Measurements from ENCODE around the gene ADGRG1. TPM values are rescaled to one million over a fixed set of nuclear protein-coding genes. Genes with fewer than 3 reads are reported as not detected.

The ADGRG1 gene
- total RNA-seq, 2 experiments from 2014 or later: 7.3 to 19.9 TPM

DNA sequence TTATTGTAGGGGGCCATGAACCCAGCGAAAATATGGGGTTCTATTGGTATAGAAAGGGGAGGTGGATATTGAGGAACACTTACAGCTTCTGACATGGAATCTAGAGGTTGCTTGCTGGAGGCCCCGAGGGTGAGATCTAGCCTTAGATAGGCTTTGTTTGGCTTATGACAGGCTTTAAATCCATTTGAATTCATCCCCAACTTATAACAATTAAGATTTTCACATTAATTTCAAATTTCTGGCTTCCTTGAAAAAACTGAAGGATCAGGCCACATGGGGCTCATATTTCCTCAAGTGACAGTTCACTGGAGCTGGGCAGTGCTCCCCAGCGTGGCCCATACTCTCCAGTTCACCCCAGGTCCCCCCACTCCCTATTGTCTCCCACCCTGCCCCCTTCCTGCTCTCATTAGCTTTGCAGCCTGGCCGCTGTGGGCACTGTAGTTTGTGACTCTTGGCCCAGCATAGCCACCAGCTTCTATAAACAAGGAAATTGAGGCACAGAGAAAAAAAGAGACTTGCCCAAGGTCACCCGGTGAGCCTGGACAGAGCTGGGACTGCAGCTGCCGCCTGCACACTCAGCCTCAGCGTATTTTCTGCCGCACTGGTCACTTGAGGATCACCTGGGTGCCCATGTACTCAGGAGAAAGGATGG, 19.8 kb upstream of the ADGRG1 start:
- Mint-ChIP-seq H3K4me1 (peaks cover 79% of the 10 kb centered on the region), H3K27me3 (no peaks in the 10 kb centered on the region), H3K9me3 (ENCODE audit: low read depth) (no peaks in the 10 kb centered on the region), H3K4me3 (no peak overlapping the region), H3K27ac (peak overlapping the region; percentile 97), H3K36me3 (peaks cover 3% of the 10 kb centered on the region)
- peak; percentile 40 for DNase-seq
- ATAC-seq: no peak
- CTCF ChIA-PET: interaction anchor here (1.0 to 11.8 kb wide), 9 partner anchors 13 to 122 kb away, joined by 3 to 230 read pairs (median 6); partner anchors contain the start of genes ADGRG1 and DOK4

DNA sequence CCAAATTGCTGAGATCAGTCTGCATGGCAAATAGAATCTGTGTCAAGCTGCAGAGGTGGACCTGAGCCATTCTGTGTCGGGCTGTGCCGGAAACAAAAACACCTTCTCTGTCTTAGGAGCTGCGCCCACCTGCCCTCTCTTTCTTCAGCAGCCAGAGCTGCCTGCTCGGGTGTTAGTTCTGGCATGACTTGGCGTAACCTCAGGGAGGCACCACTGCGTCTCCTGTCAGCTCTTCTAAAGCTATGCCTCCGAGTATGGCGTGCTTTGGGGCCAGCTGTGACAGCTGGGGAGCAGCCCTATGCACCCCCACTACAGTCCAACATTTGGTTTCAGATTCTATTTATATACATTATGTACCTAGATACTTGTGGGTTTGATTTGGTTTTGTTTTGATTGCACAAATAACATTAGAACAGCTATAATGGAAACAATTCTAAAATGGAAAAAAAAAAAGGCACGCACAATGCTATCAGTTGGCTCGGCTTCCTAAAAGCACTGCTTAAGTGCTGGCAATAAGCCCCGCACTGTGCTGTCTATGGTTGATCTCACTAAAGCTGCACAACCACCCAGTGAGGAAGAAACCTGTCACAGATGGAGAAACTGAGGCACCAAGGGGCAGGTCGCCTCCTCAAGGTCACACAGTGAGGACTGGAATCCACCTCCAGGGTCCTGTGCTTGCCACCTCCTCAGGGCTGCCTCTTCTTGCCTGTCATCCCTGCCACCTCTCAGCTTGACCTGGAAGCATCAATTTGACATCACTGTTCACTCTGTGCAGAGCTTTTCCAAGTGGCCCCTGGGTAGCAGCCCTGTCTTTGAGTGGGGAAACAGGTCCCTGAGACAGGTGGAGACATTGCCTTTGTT, 18.7 kb upstream of the ADGRG1 start:
- H3K4me3 Mint-ChIP-seq: peak overlapping the region; percentile 67
- no peaks in the 10 kb centered on the region for H3K9me3 Mint-ChIP-seq (ENCODE audit: low read depth)
- CTCF ChIA-PET: interaction anchor here (0.5 to 11.8 kb wide), 22 partner anchors 9 to 414 kb away, joined by 3 to 230 read pairs (median 4); partner anchors contain the start of genes ADGRG1 and DOK4
- H3K36me3 Mint-ChIP-seq: peaks cover 3% of the 10 kb centered on the region
- H3K4me1 Mint-ChIP-seq: peaks cover 82% of the 10 kb centered on the region
- H3K27me3 Mint-ChIP-seq: no peaks in the 10 kb centered on the region
- DNase-seq (peak; percentile 95), ATAC-seq (peak; percentile 94)
- peak overlapping the region; percentile 97 for H3K27ac Mint-ChIP-seq

DNA sequence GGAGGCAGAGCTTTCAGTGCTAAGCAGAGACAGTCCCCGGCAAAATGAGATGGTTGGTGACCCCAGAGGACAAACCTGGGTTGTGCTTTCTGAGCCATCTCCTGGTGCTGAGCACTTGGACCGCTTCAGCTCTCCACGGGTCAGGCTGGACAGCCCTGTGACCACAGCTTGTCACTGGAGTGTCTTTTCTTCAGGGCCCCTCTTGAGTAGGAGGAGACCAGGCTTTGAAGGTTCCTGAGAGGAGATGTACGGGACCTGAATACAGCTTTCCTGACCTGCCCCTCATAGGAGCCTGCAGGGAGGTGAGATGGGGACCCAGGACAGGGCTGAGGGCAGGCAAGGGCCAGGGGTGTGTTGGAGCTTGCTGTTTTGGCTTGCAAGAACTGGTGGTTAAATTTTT, 17.8 kb upstream of the ADGRG1 start:
- peaks cover 3% of the 10 kb centered on the region for H3K36me3 Mint-ChIP-seq
- H3K4me3 Mint-ChIP-seq: peak overlapping the region; percentile 67
- DNase-seq (no peak), ATAC-seq (no peak)
- H3K4me1 Mint-ChIP-seq: peaks cover 79% of the 10 kb centered on the region
- peak overlapping the region; percentile 97 for H3K27ac Mint-ChIP-seq
- H3K9me3 Mint-ChIP-seq (ENCODE audit: low read depth): no peaks in the 10 kb centered on the region
- no peaks in the 10 kb centered on the region for H3K27me3 Mint-ChIP-seq
- CTCF ChIA-PET: interaction anchor here (1.0 to 11.8 kb wide), 12 partner anchors 11 to 413 kb away, joined by 3 to 230 read pairs (median 4); partner anchors contain the start of genes ADGRG1 and DOK4

DNA sequence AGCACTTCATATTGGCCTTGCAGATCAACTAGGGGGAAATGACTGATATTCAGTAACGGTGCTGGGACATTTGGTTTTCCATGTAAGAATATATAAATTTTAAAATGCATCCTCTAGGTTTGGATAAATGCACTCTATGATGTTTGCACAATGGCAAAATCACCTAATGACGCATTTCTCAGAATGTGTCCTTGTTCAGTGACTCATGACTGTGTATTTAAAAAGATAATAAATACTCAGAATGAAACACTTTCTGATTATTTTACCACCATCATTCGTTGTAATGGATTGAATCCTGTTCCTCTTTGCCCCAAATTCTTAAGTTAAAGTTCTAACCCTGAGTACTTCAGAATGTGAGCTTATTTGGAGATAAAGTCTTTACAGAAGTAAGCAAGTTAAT, 17.2 kb upstream of the ADGRG1 start:
- Mint-ChIP-seq H3K27me3 (no peaks in the 10 kb centered on the region), H3K27ac (peak overlapping the region; percentile 97), H3K4me3 (no peak overlapping the region), H3K4me1 (peaks cover 81% of the 10 kb centered on the region), H3K36me3 (peaks cover 3% of the 10 kb centered on the region), H3K9me3 (ENCODE audit: low read depth) (no peaks in the 10 kb centered on the region)
- no peak for ATAC-seq
- CTCF ChIA-PET: interaction anchor here (1.1 to 11.8 kb wide), 7 partner anchors 11 to 124 kb away, joined by 4 to 230 read pairs (median 18); no protein-coding TSS in a partner anchor
- DNase-seq: no peak

DNA sequence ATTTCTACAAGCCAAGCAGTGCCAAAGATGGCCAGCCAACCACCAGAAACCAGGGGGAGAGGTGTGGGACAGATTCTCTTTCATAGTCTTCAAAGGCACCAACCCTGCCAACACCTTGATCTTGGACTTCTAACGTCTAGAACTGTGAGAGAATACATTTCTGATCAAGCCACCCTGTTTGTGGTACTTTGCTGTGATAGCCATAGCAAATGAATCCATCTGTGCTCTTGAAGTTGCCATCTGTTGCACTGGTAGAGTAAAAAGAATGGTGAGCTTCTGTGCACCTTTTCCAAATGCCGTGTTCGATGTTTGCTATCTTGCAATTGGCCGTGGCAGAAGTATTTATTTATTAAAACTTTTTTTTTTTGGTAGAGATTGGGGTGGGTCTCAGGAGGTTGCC, 16.7 kb upstream of the ADGRG1 start:
- Mint-ChIP-seq H3K4me1 (peaks cover 78% of the 10 kb centered on the region), H3K27ac (peak overlapping the region; percentile 97), H3K4me3 (no peak overlapping the region), H3K27me3 (no peaks in the 10 kb centered on the region), H3K9me3 (ENCODE audit: low read depth) (no peaks in the 10 kb centered on the region), H3K36me3 (peaks cover 3% of the 10 kb centered on the region)
- DNase-seq: no peak
- no peak for ATAC-seq
- CTCF ChIA-PET: interaction anchor here (4.9 to 11.8 kb wide), 3 partner anchors 16 to 36 kb away, joined by 65 to 230 read pairs (median 137); no protein-coding TSS in a partner anchor

DNA sequence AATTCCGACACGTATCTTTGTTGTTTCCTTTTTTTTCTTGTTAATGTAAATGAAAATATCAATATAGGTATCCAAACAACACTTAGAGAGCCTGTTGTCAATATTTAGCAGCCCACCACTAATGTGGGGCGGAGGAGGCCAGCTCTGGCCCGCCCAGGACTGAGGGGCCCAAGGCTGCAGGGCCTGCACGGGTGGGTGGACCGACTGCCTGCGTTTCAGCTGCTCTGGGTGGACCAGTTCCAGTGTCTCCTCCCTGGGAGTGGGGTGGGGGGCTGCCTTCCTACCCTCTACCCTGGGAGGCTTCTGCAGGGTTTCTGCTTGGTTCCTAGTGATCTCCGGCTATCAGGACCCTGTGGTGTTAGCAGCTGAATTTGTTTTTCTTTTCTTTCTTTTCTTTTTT, 15.9 kb upstream of the ADGRG1 start:
- CTCF ChIA-PET: interaction anchor here (0.7 to 11.8 kb wide), 4 partner anchors 11 to 35 kb away, joined by 3 to 230 read pairs (median 101); no protein-coding TSS in a partner anchor
- DNase-seq (no peak), ATAC-seq (no peak)
- Mint-ChIP-seq H3K9me3 (ENCODE audit: low read depth) (no peaks in the 10 kb centered on the region), H3K27ac (peak overlapping the region; percentile 0), H3K4me1 (peaks cover 73% of the 10 kb centered on the region), H3K36me3 (peaks cover 3% of the 10 kb centered on the region), H3K4me3 (no peak overlapping the region), H3K27me3 (no peaks in the 10 kb centered on the region)

GRCh38 chr16:57613514-57613913, 14.9 kb upstream of the ADGRG1 start:
- H3K4me3 Mint-ChIP-seq: no peak overlapping the region
- CTCF ChIA-PET: interaction anchor here (0.7 to 11.8 kb wide), 3 partner anchors 10 to 34 kb away, joined by 3 to 230 read pairs (median 137); no protein-coding TSS in a partner anchor
- DNase-seq (no peak), ATAC-seq (no peak)
- H3K36me3 Mint-ChIP-seq: peaks cover 3% of the 10 kb centered on the region
- no peaks in the 10 kb centered on the region for H3K27me3 Mint-ChIP-seq
- peak overlapping the region; percentile 13 for H3K27ac Mint-ChIP-seq
- peaks cover 65% of the 10 kb centered on the region for H3K4me1 Mint-ChIP-seq
- no peaks in the 10 kb centered on the region for H3K9me3 Mint-ChIP-seq (ENCODE audit: low read depth)

DNA sequence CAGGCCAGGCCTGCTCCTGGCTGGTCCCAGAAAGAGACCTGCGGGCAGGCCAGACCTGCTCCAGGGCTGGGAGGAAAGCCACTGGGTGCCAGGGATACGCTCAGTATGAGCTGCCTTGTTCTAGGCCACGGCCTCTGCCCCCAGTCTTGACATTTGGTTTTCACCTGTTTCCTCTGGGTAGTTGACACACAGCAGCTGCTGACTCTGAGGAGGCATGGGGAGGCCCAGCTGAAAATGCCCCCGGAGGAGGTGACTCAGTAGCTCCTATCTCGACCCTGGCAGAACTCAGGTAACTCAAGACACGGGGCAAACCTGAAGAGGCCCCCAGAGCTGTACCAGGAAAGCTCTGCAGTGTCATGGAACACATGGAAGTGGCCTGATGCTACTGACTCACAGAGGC, 13.9 kb upstream of the ADGRG1 start:
- H3K36me3 Mint-ChIP-seq: peaks cover 3% of the 10 kb centered on the region
- H3K27ac Mint-ChIP-seq: peak overlapping the region; percentile 67
- DNase-seq (peak; percentile 53), ATAC-seq (no peak)
- peaks cover 55% of the 10 kb centered on the region for H3K4me1 Mint-ChIP-seq
- CTCF ChIA-PET: interaction anchor here (10.3 to 11.8 kb wide), 2 partner anchors 19 to 33 kb away, joined by 137 to 230 read pairs; no protein-coding TSS in a partner anchor
- no peaks in the 10 kb centered on the region for H3K27me3 Mint-ChIP-seq
- no peaks in the 10 kb centered on the region for H3K9me3 Mint-ChIP-seq (ENCODE audit: low read depth)
- H3K4me3 Mint-ChIP-seq: no peak overlapping the region

- no peaks in the 10 kb centered on the region for H3K9me3 Mint-ChIP-seq (ENCODE audit: low read depth)
- ATAC-seq: no peak
- peaks cover 3% of the 10 kb centered on the region for H3K36me3 Mint-ChIP-seq
- no peaks in the 10 kb centered on the region for H3K27me3 Mint-ChIP-seq
- DNase-seq: no peak
- peaks cover 51% of the 10 kb centered on the region for H3K4me1 Mint-ChIP-seq
- CTCF ChIA-PET: interaction anchor here (10.3 to 11.8 kb wide), 2 partner anchors 19 to 33 kb away, joined by 137 to 230 read pairs; no protein-coding TSS in a partner anchor
- peak overlapping the region; percentile 67 for H3K27ac Mint-ChIP-seq
- no peak overlapping the region for H3K4me3 Mint-ChIP-seq
Observed at GRCh38 chr16:57614944-57615343, 13.5 kb upstream of the ADGRG1 start.

GRCh38 chr16:57615813-57616212, 12.6 kb upstream of the ADGRG1 start:
- H3K4me1 Mint-ChIP-seq: peaks cover 42% of the 10 kb centered on the region

GRCh38 chr16:57616241-57616640, 12.2 kb upstream of the ADGRG1 start:
- Mint-ChIP-seq H3K27ac (no peak overlapping the region), H3K36me3 (peaks cover 3% of the 10 kb centered on the region), H3K4me3 (no peak overlapping the region), H3K9me3 (ENCODE audit: low read depth) (no peaks in the 10 kb centered on the region), H3K27me3 (no peaks in the 10 kb centered on the region), H3K4me1 (peaks cover 38% of the 10 kb centered on the region)
- DNase-seq: no peak
- CTCF ChIA-PET: interaction anchor here (0.7 to 11.8 kb wide), 4 partner anchors 11 to 196 kb away, joined by 3 to 230 read pairs (median 4); no protein-coding TSS in a partner anchor
- ATAC-seq: no peak

More at GRCh38 chr16:57615813-57616212, 12.6 kb upstream of the ADGRG1 start:
- no peaks in the 10 kb centered on the region for H3K9me3 Mint-ChIP-seq (ENCODE audit: low read depth)
- no peak for ATAC-seq
- no peaks in the 10 kb centered on the region for H3K27me3 Mint-ChIP-seq
- CTCF ChIA-PET: interaction anchor here (1.6 to 11.8 kb wide), 3 partner anchors 11 to 32 kb away, joined by 3 to 230 read pairs (median 137); no protein-coding TSS in a partner anchor
- peaks cover 3% of the 10 kb centered on the region for H3K36me3 Mint-ChIP-seq
- DNase-seq: no peak
- no peak overlapping the region for H3K27ac Mint-ChIP-seq
- H3K4me3 Mint-ChIP-seq: no peak overlapping the region

- Mint-ChIP-seq H3K4me3 (no peak overlapping the region), H3K27ac (no peak overlapping the region), H3K27me3 (no peaks in the 10 kb centered on the region), H3K9me3 (ENCODE audit: low read depth) (no peaks in the 10 kb centered on the region), H3K4me1 (peaks cover 32% of the 10 kb centered on the region), H3K36me3 (peaks cover 1% of the 10 kb centered on the region)
- no peak for DNase-seq
- CTCF ChIA-PET: interaction anchor here (0.7 to 11.8 kb wide), 4 partner anchors 12 to 196 kb away, joined by 3 to 230 read pairs (median 4); no protein-coding TSS in a partner anchor
- ATAC-seq: no peak
Observed at GRCh38 chr16:57616876-57617275, 11.6 kb upstream of the ADGRG1 start.

All from activated CD8-positive, alpha-beta memory T cell treated with anti-CD3 and anti-CD28 coated beads, Interleukin-2, amount 10 ng/mL, durations not matched to agents 7 days and 5 days (primary cell).